ENCODE results near the gene NCAPG. TPM values are rescaled to one million over a fixed set of nuclear protein-coding genes. Genes with fewer than 3 reads are reported as not detected.

NCAPG gene
- polyA plus RNA-seq, 3 donors: not detected

DNA sequence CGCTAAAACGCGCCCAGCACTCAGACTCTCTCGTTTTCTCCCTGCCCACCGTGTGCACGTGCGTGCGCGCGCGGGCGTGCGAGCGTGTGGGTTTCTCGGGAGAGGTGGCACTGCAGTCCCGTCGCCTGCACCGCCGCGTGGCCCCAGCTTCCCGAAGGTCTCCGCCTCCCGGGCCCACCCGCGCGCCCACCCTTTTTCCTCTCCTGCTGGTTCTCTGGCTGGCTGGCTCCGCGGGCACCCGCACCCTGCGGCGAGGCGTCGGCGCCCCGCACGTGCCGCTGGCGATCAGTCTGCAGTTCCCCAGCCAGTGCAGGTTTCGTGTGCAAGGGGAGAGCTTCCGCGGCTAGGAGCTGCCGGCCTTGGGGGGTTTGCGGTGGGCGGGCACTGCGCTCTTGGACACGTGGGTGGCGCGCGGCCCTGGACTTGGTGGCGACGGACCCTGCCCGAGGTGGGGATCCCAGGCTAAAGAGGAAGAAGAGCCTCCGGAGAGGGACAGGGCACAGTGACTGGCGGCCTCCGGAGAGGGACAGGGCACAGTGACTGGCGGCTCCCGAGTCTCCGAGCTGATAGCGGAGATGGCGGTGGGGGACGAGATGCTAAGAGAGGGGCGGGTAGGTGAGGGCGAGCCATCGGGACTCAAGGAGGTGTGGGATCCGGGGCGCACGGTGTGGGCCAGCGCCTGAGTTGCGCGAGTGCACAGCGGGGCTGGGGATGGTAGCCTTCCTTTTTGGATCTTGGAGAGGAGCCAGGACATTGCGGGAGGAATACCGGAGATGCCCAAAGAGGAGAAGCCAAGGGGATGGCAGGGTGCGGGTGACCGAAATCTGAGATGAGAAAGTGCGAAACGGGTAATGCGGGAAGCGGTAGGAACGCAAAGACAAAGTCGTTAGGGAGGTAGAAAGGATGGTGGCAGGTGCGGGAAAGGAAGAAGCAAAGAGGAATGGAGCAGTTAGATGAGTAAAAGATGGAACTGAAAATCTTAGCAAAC lies 29.2 kb upstream of the NCAPG start, which contains the start of gene FAM184B:
TSS of gene FAM184B (minus strand) at position 322 of the 988 bp plus-strand sequence. CDS start 322 bp downstream, outside the sequence.
- peaks cover 32 to 46% of the 10 kb centered on the region in 2 donors for H3K27me3 ChIP-seq (ENCODE audit: control insufficient read depth in 2 of 2, insufficient read depth in 2 of 2, low read length in 2 of 2)
- H3K9ac ChIP-seq (ENCODE audit: insufficient read depth, low read length, poor library complexity, severe bottlenecking): no peak within 1 kb of the TSS
- no peak within 1 kb of the TSS for H2AFZ ChIP-seq (ENCODE audit: insufficient read depth, low read depth, low read length, poor library complexity, severe bottlenecking)
- intact Hi-C loops (cut with micrococcal nuclease): no loop called here
- H3K27me3 Mint-ChIP-seq (ENCODE audit: low read depth in 3 of 3): peaks cover 43 to 51% (median 48%) of the 10 kb centered on the region in 3 donors
- H3K4me2 ChIP-seq (replicated peaks; ENCODE audit: extremely low read depth, low read length, poor library complexity, severe bottlenecking): peak within 1 kb of the TSS; percentile 44
- H3K27ac Mint-ChIP-seq: no peak within 1 kb of the TSS
- H3K36me3 Mint-ChIP-seq: peaks cover 3 to 4% of the 10 kb centered on the region in 2 donors
- H3K79me2 ChIP-seq (ENCODE audit: insufficient read depth, low read length): no peaks in the 10 kb centered on the region
- no peak for DNase-seq
- WGBS (ENCODE audit: insufficient coverage): 6% methylated on average over 81 of the region's 82 CpGs
- H3K36me3 ChIP-seq (replicated peaks in 1 of 2; ENCODE audit: control insufficient read depth in 1 of 2, insufficient read depth in 2 of 2, low read length in 2 of 2): no peaks in the 10 kb centered on the region
- H3K4me1 Mint-ChIP-seq: peaks cover 10% of the 10 kb centered on the region
- peaks cover 0 to 10% of the 10 kb centered on the region in 2 donors for H3K9me3 ChIP-seq (replicated peaks in 1 of 2; ENCODE audit: control insufficient read depth in 1 of 2, insufficient read depth in 1 of 2, low read length in 2 of 2)
- peaks cover 7 to 11% of the 10 kb centered on the region in 2 donors for H3K4me1 ChIP-seq (ENCODE audit: control insufficient read depth in 1 of 2, insufficient read depth in 2 of 2, low read length in 2 of 2)
- H3K9me3 Mint-ChIP-seq: peaks cover 0 to 17% (median 6%) of the 10 kb centered on the region in 7 donors
- no peak within 1 kb of the TSS for H3K4me3 ChIP-seq (replicated peaks in 1 of 3; ENCODE audit: low read depth in 2 of 3, low read length in 3 of 3)
- TF ChIP-seq, protein P1, sequence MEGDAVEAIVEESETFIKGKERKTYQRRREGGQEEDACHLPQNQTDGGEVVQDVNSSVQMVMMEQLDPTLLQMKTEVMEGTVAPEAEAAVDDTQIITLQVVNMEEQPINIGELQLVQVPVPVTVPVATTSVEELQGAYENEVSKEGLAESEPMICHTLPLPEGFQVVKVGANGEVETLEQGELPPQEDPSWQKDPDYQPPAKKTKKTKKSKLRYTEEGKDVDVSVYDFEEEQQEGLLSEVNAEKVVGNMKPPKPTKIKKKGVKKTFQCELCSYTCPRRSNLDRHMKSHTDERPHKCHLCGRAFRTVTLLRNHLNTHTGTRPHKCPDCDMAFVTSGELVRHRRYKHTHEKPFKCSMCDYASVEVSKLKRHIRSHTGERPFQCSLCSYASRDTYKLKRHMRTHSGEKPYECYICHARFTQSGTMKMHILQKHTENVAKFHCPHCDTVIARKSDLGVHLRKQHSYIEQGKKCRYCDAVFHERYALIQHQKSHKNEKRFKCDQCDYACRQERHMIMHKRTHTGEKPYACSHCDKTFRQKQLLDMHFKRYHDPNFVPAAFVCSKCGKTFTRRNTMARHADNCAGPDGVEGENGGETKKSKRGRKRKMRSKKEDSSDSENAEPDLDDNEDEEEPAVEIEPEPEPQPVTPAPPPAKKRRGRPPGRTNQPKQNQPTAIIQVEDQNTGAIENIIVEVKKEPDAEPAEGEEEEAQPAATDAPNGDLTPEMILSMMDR (IDR thresholded peaks at IDR 0.05): no peak
- no peaks in the 10 kb centered on the region for H4K20me1 ChIP-seq (ENCODE audit: insufficient read depth, low read length)
- peak within 1 kb of the TSS; percentile 10 to 84 for H3K4me3 Mint-ChIP-seq
- H3K27ac ChIP-seq (ENCODE audit: low read depth in 1 of 2, low read length in 2 of 2): no peak within 1 kb of the TSS

DNA sequence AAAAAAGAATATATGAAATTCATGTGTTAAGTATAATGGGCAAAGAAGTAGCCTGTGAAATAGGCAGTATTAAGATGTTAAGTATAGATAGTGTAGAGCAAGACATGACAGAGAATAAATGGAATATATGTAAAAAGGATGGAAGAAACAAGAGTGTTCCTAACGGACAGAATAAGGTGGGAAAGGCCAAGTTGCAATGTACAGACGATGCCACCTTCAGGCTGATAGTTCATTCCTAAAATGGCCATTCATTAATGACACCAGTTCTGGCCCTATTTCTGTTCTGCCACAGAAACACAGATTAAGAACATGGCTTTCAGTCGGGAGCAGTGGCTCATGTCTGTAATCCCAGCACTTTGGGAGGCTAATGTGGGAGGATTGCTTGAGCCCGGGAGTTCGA lies 24.9 kb upstream of the NCAPG start:
- H3K4me3 Mint-ChIP-seq: no peak overlapping the region
- Histone ChIP-seq H2AFZ (ENCODE audit: insufficient read depth, low read depth, low read length, poor library complexity, severe bottlenecking) (no peak overlapping the region), H3K4me1 (ENCODE audit: control insufficient read depth in 1 of 2, insufficient read depth in 2 of 2, low read length in 2 of 2) (peaks cover 7 to 10% of the 10 kb centered on the region in 2 donors), H3K4me3 (replicated peaks in 1 of 3; ENCODE audit: low read depth in 2 of 3, low read length in 3 of 3) (no peak overlapping the region), H4K20me1 (ENCODE audit: insufficient read depth, low read length) (no peaks in the 10 kb centered on the region), H3K36me3 (replicated peaks in 1 of 2; ENCODE audit: control insufficient read depth in 1 of 2, insufficient read depth in 2 of 2, low read length in 2 of 2) (no peaks in the 10 kb centered on the region), H3K9ac (ENCODE audit: insufficient read depth, low read length, poor library complexity, severe bottlenecking) (no peak overlapping the region), H3K4me2 (replicated peaks; ENCODE audit: extremely low read depth, low read length, poor library complexity, severe bottlenecking) (no peak overlapping the region), H3K9me3 (replicated peaks in 1 of 2; ENCODE audit: control insufficient read depth in 1 of 2, insufficient read depth in 1 of 2, low read length in 2 of 2) (peaks cover 0 to 9% of the 10 kb centered on the region in 2 donors), H3K27ac (ENCODE audit: low read depth in 1 of 2, low read length in 2 of 2) (no peak overlapping the region), H3K79me2 (ENCODE audit: insufficient read depth, low read length) (no peaks in the 10 kb centered on the region), H3K27me3 (ENCODE audit: control insufficient read depth in 2 of 2, insufficient read depth in 2 of 2, low read length in 2 of 2) (peaks cover 20 to 26% of the 10 kb centered on the region in 2 donors)
- intact Hi-C loops (cut with micrococcal nuclease): no loop called here
- H3K27me3 Mint-ChIP-seq (ENCODE audit: low read depth in 3 of 3): peaks cover 23 to 26% (median 25%) of the 10 kb centered on the region in 3 donors
- DNase-seq: no peak
- H3K9me3 Mint-ChIP-seq: peaks cover 0 to 12% (median 5%) of the 10 kb centered on the region in 7 donors
- TF ChIP-seq, protein P1 (IDR thresholded peaks at IDR 0.05): no peak
- no CpG with 5 or more reads among the region's 5 CpGs for WGBS (ENCODE audit: insufficient coverage)
- peaks cover 9% of the 10 kb centered on the region for H3K4me1 Mint-ChIP-seq
- H3K36me3 Mint-ChIP-seq: peaks cover 12 to 16% of the 10 kb centered on the region in 2 donors
- no peak overlapping the region for H3K27ac Mint-ChIP-seq
